ENCODE data around the gene TSC2. TPM values are rescaled to one million over a fixed set of nuclear protein-coding genes. Genes with fewer than 3 reads are reported as not detected.

The TSC2 gene
- total and polyA plus RNA-seq, 10 donors = 20.7 to 185 (median 93.8) TPM

- Histone ChIP-seq H3K4me1 (peaks cover 0 to 7% (median 0%) of the 10 kb centered on the region in 6 donors), H3K4me3 (no peak overlapping the region), H3K9me3 (no peaks in the 10 kb centered on the region), H3K36me3 (peaks cover 0 to 100% (median 84%) of the 10 kb centered on the region in 6 donors), H3K27ac (no peak overlapping the region), H3K27me3 (replicated peaks in 1 of 7) (no peaks in the 10 kb centered on the region)
- no peak for DNase-seq
- intact Hi-C loops (cut with DNase I; ENCODE audit: low total_unique reads) = no loop called here
- TF ChIP-seq POLR2AphosphoS5 (IDR thresholded peaks at IDR 0.05) = no peak
- no peak for TF ChIP-seq CTCF (IDR thresholded peaks at IDR 0.05 in 8 of 11, conservative IDR thresholded peaks at IDR 0.05 in 3 of 11)
- no peak for TF ChIP-seq POLR2A (IDR thresholded peaks at IDR 0.05)
- WGBS, 5 donors = 90 to 94% (median 93%) methylated on average over 6 to 13 of the region's 13 CpGs
These were observed 10.6 kb downstream of the TSC2 start for GRCh38 chr16:2058420-2058819.

- Histone ChIP-seq H3K4me3 (no peak overlapping the region), H3K36me3 (peaks cover 0 to 100% (median 83%) of the 10 kb centered on the region in 6 donors), H3K27me3 (replicated peaks in 1 of 7) (no peaks in the 10 kb centered on the region), H3K27ac (no peak overlapping the region), H3K9me3 (no peaks in the 10 kb centered on the region), H3K4me1 (peaks cover 0 to 7% (median 0%) of the 10 kb centered on the region in 6 donors)
- intact Hi-C loops (cut with DNase I; ENCODE audit: low total_unique reads) = no loop called here
- TF ChIP-seq POLR2AphosphoS5 (IDR thresholded peaks at IDR 0.05) (no peak), CTCF (IDR thresholded peaks at IDR 0.05 in 8 of 11, conservative IDR thresholded peaks at IDR 0.05 in 3 of 11) (no peak), POLR2A (IDR thresholded peaks at IDR 0.05) (no peak)
- WGBS, 5 donors = 95 to 99% (median 97%) methylated on average over 10 of the region's 10 CpGs
- DNase-seq = no peak
These were observed 11.1 kb downstream of the TSC2 start for GRCh38 chr16:2058872-2059271.

GRCh38 chr16:2060346-2060745 is 12.6 kb downstream of the TSC2 start:
- peaks cover 0 to 7% (median 0%) of the 10 kb centered on the region in 6 donors for H3K4me1 ChIP-seq
- H3K27ac ChIP-seq = no peak overlapping the region
- DNase-seq = no peak
- 90 to 96% (median 93%) methylated on average over 12 to 17 of the region's 17 CpGs for WGBS, 5 donors
- TF ChIP-seq POLR2AphosphoS5 (IDR thresholded peaks at IDR 0.05) = no peak
- no peak for TF ChIP-seq POLR2A (IDR thresholded peaks at IDR 0.05)
- no peak for TF ChIP-seq CTCF (IDR thresholded peaks at IDR 0.05 in 8 of 11, conservative IDR thresholded peaks at IDR 0.05 in 3 of 11)
- no peak overlapping the region for H3K4me3 ChIP-seq
- H3K9me3 ChIP-seq = no peaks in the 10 kb centered on the region
- intact Hi-C loops (cut with DNase I; ENCODE audit: low total_unique reads) = no loop called here
- peaks cover 0 to 100% (median 79%) of the 10 kb centered on the region in 6 donors for H3K36me3 ChIP-seq
- H3K27me3 ChIP-seq (replicated peaks in 1 of 7) = no peaks in the 10 kb centered on the region

GRCh38 chr16:2061023-2061422 is 13.2 kb downstream of the TSC2 start:
- H3K4me3 ChIP-seq = no peak overlapping the region
- no peak for DNase-seq
- H3K36me3 ChIP-seq = peaks cover 1 to 100% (median 83%) of the 10 kb centered on the region in 6 donors
- TF ChIP-seq CTCF (IDR thresholded peaks at IDR 0.05 in 8 of 11, conservative IDR thresholded peaks at IDR 0.05 in 3 of 11) (no peak), POLR2AphosphoS5 (IDR thresholded peaks at IDR 0.05) (no peak), POLR2A (IDR thresholded peaks at IDR 0.05) (no peak)
- intact Hi-C loops (cut with DNase I; ENCODE audit: low total_unique reads) = no loop called here
- H3K27me3 ChIP-seq (replicated peaks in 1 of 7) = no peaks in the 10 kb centered on the region
- peaks cover 0 to 4% (median 0%) of the 10 kb centered on the region in 6 donors for H3K4me1 ChIP-seq
- no peak overlapping the region for H3K27ac ChIP-seq
- no peaks in the 10 kb centered on the region for H3K9me3 ChIP-seq
- 90 to 98% (median 93%) methylated on average over 17 to 18 of the region's 18 CpGs for WGBS, 5 donors

Measured in spleen (tissue), 11 donors.